SK-N-DZ (cell line): ENCODE measurements around the gene SVEP1.

ENCODE experiments used
- DNase-seq: peaks from one replicate; pipeline ENCODE4 v3.0.0-alpha.2; 2015; ENCODE audit warnings: low spot score
- small RNA-seq, 2 experiments: library from RNA; depleted of rRNA; stranded (forward); fragments of <200 nt; gene quantifications; one replicate each; pipeline ENCODE3, GENCODE V24; 2014

SVEP1 gene

DNA sequence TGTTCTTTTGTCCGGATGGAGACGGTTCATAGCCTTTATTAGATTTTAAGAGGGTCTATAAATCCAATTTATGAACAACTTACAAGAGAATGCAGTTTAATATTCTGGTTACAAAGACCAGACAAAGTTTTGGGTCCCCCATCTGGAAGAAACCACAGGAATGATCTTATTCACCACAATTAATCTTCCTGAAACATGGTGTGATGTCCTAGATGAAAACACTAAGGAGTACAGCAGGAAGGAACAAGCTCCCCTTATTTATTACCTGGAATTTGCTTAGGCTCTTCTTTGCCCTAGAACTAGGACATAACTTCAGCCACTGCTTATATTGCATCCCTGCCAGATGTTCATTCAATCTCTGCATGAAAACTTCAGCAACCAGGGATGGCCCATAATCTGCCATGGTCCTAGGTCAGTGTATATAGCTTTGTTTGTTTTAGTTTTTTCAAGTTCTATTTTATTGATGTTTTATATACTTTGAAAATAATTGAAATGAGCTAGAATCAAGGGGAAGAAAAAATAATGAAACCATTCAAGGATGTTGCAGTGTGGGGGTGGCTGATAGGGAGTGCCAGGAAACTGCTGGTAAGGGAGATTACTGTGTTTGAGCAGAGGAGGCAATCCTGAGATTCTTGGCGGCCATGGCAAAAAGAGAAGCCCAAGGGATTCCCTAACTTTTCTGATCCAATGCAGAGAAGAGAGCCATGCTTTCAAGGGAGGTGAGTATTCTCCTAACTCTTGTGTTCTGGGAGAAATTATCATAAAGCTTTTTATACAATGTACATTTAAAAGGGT is 258.7 kb downstream of the SVEP1 start:
- DNase-seq: no peak

DNA sequence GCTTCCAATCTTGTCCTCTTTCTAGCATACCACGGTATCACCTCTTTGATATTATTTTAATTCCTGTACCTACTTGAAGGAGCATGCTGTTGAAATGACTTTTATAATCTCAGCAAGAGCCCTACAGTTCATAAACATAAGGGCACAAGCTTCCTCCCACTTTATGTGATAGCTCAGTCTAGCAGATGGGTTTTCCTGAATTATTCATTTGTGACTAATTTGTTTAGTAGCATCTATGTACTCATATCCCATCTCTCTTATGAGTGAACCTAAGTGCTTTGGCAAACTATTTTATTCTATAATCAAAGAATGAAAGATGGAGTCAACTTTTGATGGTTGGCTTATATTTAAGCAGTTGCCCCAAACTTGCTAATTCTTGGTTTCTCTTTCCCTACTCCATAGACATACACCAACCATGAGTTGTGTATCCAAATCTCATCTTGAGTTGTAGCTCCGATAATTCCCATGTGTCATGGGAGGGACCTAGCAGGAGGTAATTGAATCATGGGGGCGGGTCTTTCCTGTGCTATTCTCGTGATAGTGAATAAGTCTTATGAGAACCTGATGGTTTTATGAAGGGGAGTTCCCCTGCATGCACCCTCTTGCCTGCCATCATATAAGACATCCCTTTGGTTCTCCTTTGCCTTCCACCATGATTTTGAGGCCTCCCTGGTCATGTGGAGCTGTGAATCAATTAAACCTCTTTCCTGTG is 259.6 kb downstream of the SVEP1 start:
- DNase-seq: no peak

GRCh38 chr9:110317911-110318310 is 261.6 kb downstream of the SVEP1 start:
- no peak for DNase-seq

- no peak for DNase-seq
Measured at GRCh38 chr9:110316261-110317075, 263.1 kb downstream of the SVEP1 start.

Small RNA genes within 50 kb of the gene (small RNA-seq; reads per million reads assigned to genes)
- gene RNU6-1039P: 0 reads per million in 2 experiments
